ENCODE data around the gene ANO2.

DNA sequence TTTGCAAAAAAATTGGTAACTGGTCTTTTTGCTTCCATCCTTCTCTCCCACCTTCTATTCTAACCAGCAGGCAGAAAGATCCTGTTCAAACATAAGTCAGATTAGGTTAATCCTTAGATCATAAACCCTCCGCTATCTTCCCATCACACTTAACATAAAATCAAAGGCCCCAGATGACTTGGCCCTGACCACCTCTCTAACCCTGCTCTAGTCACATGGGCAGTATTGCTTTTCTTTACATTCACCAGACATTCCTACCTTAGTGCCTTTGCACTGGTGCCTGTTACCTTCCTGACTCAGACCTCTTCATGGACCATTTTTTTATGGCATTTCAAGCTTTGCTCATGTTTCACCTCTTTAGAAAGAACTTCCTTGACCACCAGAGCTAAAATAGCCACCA, 429.6 kb downstream of the ANO2 start:
- TF ChIP-seq EZH2 (IDR thresholded peaks at IDR 0.05; ENCODE audit: borderline replicate concordance, insufficient read depth, low read length, poor library complexity, severe bottlenecking) (no peak), TAF1 (IDR thresholded peaks at IDR 0.05; ENCODE audit: low read depth) (no peak), POLR2AphosphoS5 (IDR thresholded peaks at IDR 0.05) (no peak)
- TF ChIP-seq, protein P1, sequence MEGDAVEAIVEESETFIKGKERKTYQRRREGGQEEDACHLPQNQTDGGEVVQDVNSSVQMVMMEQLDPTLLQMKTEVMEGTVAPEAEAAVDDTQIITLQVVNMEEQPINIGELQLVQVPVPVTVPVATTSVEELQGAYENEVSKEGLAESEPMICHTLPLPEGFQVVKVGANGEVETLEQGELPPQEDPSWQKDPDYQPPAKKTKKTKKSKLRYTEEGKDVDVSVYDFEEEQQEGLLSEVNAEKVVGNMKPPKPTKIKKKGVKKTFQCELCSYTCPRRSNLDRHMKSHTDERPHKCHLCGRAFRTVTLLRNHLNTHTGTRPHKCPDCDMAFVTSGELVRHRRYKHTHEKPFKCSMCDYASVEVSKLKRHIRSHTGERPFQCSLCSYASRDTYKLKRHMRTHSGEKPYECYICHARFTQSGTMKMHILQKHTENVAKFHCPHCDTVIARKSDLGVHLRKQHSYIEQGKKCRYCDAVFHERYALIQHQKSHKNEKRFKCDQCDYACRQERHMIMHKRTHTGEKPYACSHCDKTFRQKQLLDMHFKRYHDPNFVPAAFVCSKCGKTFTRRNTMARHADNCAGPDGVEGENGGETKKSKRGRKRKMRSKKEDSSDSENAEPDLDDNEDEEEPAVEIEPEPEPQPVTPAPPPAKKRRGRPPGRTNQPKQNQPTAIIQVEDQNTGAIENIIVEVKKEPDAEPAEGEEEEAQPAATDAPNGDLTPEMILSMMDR (IDR thresholded peaks at IDR 0.05; ENCODE audit: poor library complexity, severe bottlenecking), result no peak
- TF ChIP-seq, protein P2, sequence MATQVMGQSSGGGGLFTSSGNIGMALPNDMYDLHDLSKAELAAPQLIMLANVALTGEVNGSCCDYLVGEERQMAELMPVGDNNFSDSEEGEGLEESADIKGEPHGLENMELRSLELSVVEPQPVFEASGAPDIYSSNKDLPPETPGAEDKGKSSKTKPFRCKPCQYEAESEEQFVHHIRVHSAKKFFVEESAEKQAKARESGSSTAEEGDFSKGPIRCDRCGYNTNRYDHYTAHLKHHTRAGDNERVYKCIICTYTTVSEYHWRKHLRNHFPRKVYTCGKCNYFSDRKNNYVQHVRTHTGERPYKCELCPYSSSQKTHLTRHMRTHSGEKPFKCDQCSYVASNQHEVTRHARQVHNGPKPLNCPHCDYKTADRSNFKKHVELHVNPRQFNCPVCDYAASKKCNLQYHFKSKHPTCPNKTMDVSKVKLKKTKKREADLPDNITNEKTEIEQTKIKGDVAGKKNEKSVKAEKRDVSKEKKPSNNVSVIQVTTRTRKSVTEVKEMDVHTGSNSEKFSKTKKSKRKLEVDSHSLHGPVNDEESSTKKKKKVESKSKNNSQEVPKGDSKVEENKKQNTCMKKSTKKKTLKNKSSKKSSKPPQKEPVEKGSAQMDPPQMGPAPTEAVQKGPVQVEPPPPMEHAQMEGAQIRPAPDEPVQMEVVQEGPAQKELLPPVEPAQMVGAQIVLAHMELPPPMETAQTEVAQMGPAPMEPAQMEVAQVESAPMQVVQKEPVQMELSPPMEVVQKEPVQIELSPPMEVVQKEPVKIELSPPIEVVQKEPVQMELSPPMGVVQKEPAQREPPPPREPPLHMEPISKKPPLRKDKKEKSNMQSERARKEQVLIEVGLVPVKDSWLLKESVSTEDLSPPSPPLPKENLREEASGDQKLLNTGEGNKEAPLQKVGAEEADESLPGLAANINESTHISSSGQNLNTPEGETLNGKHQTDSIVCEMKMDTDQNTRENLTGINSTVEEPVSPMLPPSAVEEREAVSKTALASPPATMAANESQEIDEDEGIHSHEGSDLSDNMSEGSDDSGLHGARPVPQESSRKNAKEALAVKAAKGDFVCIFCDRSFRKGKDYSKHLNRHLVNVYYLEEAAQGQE (IDR thresholded peaks at IDR 0.05; ENCODE audit: borderline replicate concordance), result no peak

Measured in neural cell (in vitro differentiated cells).